Fibroblast of the aortic adventitia (primary cell): ENCODE results near the gene URM1. TPM values are rescaled to one million over a fixed set of nuclear protein-coding genes. Genes with fewer than 3 reads are reported as not detected.
A peak's percentile ranks its signal among the peaks of the same experiment; 100 is the strongest.

Source experiments
- DNase-seq: peaks from one replicate; pipeline ENCODE4 v3.0.0-alpha.2; 2010; ENCODE audit warnings: low read depth
- H3K4me3 ChIP-seq: 2 replicates; pipeline ENCODE4 v1.5.1; 2011; ENCODE audit warnings: low read depth, mild to moderate bottlenecking, control low read depth, low read length, moderate library complexity
- total RNA-seq: library from RNA; depleted of rRNA; stranded (reverse); fragments of >200 nt; gene quantifications from 2 replicates; pipeline ENCODE4 v1.2.3, GENCODE V29; 2012; ENCODE audit warnings: low replicate concordance
- TF ChIP-seq, protein P1 (sequence below): IDR thresholded peaks from 2 replicates; pipeline ENCODE4 v1.5.1; 2011; ENCODE audit warnings: mild to moderate bottlenecking, low read length, control low read depth, inconsistent platforms; ENCODE audit not compliant: insufficient read depth

Gene URM1
- total RNA-seq, 1 donor: 33.8 TPM

DNA sequence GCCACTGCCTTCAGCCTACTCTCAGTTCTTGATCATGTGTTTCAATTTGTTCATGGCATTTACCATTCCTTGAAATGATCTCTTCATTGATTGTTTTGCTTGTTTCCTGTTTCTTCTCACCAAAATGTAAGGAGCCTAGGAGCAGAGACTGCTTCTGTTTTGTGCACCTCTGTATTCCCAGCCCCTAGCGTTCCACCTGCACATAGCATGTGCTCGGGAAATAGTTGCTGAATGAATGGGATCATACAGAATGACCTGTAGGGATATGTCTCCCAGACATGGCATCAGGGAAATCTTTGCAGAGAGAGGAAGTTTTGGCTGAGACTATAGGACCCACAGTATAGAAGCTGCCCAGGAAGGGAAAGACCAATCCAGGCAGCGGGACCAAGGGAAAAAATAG is 43.3 kb downstream of the URM1 start:
- TF ChIP-seq, protein P1, sequence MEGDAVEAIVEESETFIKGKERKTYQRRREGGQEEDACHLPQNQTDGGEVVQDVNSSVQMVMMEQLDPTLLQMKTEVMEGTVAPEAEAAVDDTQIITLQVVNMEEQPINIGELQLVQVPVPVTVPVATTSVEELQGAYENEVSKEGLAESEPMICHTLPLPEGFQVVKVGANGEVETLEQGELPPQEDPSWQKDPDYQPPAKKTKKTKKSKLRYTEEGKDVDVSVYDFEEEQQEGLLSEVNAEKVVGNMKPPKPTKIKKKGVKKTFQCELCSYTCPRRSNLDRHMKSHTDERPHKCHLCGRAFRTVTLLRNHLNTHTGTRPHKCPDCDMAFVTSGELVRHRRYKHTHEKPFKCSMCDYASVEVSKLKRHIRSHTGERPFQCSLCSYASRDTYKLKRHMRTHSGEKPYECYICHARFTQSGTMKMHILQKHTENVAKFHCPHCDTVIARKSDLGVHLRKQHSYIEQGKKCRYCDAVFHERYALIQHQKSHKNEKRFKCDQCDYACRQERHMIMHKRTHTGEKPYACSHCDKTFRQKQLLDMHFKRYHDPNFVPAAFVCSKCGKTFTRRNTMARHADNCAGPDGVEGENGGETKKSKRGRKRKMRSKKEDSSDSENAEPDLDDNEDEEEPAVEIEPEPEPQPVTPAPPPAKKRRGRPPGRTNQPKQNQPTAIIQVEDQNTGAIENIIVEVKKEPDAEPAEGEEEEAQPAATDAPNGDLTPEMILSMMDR: peak; percentile 25
- DNase-seq: no peak
- no peak overlapping the region for H3K4me3 ChIP-seq

DNA sequence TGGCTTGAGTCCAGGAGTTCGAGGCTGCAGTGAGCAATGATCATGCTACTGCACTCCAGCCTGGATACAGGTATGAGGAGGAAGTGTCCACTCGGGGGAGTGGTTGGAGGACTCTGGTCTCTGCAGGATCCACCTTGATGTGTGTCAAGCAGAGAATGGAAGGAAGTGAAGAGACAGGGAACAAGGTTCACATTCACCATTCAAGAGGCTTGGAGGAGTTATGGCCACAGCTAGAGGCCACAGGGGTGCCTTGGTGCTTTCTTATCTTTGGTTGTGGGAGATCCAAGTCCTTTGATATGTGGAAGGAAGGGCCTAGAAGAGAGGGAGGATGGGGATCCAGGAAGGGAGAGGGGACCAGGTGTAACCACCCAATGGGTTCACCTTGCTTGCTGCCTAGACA is 44.1 kb downstream of the URM1 start:
- TF ChIP-seq, protein P1: no peak
- H3K4me3 ChIP-seq: no peak overlapping the region
- no peak for DNase-seq

DNA sequence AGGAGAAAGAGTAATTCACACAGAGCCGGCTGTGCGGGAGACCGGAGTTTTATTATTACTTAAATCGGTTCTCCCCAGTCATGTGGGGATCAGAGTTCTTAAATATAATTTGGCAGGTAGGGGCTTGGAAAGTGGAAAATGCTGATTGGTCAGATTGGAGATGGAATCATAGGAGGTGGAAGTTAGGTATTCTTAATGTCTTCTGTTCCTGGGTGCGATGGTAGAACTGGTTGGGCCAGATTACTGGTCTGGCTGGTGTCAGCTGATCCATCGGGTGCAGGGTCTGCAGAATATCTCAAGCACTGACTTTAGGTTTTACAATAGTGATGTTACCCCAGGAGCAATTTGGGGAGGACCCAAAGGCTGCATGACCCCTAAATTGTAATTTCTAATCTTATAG is 44.8 kb downstream of the URM1 start:
- TF ChIP-seq, protein P1: no peak
- no peak overlapping the region for H3K4me3 ChIP-seq
- DNase-seq: no peak

DNA sequence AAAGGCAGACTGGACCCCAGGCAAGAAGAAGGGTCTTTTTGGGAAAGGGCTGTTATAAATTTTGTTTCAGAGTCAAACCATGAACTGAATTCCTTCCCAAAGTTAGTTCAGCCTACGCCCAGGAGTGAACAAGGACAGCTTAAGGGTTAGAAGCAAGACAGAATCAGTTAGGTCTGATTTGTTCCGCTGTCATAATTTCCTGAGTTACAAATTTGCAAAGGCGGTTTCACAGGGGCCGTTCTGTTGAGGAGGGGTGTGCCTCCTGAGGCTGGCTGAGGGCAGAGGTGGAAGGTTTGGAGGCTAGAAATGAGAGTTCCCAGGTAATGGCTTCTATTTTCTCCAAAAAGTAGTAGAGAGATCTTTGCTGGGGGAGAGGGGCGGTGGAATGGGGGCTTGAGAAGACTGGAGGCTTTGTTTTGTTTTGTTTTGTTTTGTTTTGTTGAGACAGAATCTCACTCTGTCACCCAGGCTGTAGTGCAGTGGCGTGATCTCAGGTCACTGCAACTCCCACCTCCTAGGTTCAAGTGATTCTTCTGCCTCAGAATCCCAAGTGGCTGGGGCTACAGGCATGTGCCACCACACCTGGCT is 45.4 kb downstream of the URM1 start:
- DNase-seq: no peak
- TF ChIP-seq, protein P1: no peak
- no peak overlapping the region for H3K4me3 ChIP-seq

DNA sequence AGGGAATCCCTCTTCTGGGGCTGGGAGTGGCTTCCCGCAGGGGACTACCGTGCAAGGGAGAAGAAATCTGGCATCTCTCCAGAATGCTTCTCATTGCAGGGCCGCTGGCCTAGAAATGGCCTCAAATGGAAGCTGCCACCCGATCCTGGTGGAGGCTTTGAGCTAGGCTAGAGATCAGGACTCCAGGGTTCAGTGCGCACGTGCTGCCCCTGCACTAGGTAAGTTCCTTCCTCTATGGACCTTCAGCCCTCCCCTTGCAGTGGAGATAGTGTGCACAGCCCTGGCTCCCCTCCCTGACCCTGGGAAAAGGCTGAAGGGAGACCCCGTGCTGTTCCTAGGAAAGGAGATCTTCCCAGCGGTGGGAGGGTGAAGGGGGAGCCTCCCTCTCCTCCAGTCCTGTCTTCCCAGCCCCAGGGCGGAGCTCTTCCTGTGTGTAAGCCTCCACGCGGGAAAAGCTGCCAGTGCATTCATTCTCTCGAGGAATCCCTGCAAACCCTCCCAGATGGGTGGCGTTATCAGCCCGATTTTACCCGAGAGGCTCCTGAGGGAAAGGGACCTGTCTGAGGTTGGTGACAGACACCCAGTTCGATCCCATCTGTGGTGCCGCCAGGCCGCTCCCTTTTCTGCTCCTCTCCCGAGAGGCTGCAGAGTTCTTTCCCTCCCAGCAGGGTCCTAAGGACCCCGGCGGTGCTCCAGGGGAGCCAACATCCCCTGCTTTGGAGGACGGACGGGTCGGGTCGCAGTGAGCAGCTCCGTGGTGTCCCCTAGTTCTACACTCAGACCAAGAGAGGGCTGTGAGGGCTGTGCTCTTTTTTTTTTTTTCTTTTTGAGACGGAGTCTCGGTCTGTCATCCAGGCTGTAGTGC is 48.1 kb downstream of the URM1 start:
- H3K4me3 ChIP-seq: peak overlapping the region; percentile 0
- TF ChIP-seq, protein P1: peak; percentile 5
- peak; percentile 52 for DNase-seq

DNA sequence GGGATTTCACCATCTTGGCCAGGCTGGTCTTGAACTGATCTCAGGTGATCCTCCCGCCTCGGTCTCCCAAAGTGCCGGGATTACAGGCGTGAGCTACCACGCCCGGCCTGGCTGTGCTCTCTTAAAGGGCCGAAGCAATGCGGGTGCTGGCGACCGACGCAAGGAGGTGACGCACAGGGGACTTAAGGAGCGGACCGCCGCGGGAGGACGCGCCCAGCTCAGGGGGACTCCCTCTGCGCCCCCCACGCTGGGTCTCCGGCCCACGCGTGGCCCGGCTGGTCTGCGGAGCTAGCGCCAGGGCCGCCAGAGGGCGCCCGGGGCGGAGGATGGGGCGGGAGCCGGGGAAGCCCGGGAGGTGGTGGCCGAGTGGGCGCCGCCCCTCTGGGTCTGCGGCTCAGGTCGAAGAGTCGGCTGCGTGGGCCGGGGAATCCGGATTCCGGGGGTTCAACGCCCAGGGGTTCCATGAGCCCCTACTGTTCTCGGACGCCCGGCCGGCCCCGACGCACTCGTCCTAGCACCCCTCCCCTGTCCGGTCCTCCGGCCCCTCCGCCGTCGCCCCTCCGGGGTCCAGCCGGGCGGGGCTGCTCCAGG is 49.0 kb downstream of the URM1 start:
- TF ChIP-seq, protein P1: peak; percentile 62
- peak; percentile 53 for DNase-seq
- H3K4me3 ChIP-seq: peak overlapping the region; percentile 89
